HL-60 (cell line): ENCODE results near the gene DGKI.

Source experiments
- DNase-seq, 2 experiments: peaks; one replicate each; pipeline ENCODE4 v3.0.0-alpha.2; 2010 to 2020; ENCODE audit warnings: low read depth in 1 of 2, low spot score in 1 of 2
- H3K27ac ChIP-seq: fragments of 250-450 bp; sonication (Bioruptor Pico); replicated peaks from 2 replicates; pipeline ENCODE4 v1.5.1; 2020; ENCODE audit warnings: mild to moderate bottlenecking, moderate library complexity
- H3K27me3 ChIP-seq: fragments of 250-450 bp; sonication (Bioruptor Pico); 2 replicates; pipeline ENCODE4 v1.5.1; 2021; ENCODE audit warnings: mild to moderate bottlenecking, moderate library complexity; ENCODE audit not compliant: insufficient read depth, poor library complexity, severe bottlenecking
- H3K4me3 ChIP-seq: replicated peaks from 2 replicates; pipeline ENCODE4 v1.5.1; 2011; ENCODE audit warnings: mild to moderate bottlenecking, control low read depth, low read length; ENCODE audit not compliant: insufficient read depth
- GABPA ChIP-seq: IDR thresholded peaks from 2 replicates; pipeline ENCODE4 v1.6.1; 2012; ENCODE audit warnings: low read depth
- POLR2AphosphoS5 ChIP-seq: IDR thresholded peaks from 2 replicates; pipeline ENCODE4 v1.6.1; 2012; ENCODE audit warnings: low read depth
- SPI1 ChIP-seq: IDR thresholded peaks from 2 replicates; pipeline ENCODE4 v1.6.1; 2012; ENCODE audit warnings: low read depth, mild to moderate bottlenecking, borderline replicate concordance
- TF ChIP-seq, protein P1 (sequence below): IDR thresholded peaks from one replicate; pipeline ENCODE4 v1.5.1; 2011; ENCODE audit warnings: low read length, control low read depth, inconsistent platforms; ENCODE audit not compliant: insufficient read depth
- TF ChIP-seq, protein P2 (sequence below): IDR thresholded peaks from 2 replicates; pipeline ENCODE4 v1.6.1; 2012; ENCODE audit warnings: low read depth; ENCODE audit not compliant: insufficient replicate concordance

The DGKI gene

DNA sequence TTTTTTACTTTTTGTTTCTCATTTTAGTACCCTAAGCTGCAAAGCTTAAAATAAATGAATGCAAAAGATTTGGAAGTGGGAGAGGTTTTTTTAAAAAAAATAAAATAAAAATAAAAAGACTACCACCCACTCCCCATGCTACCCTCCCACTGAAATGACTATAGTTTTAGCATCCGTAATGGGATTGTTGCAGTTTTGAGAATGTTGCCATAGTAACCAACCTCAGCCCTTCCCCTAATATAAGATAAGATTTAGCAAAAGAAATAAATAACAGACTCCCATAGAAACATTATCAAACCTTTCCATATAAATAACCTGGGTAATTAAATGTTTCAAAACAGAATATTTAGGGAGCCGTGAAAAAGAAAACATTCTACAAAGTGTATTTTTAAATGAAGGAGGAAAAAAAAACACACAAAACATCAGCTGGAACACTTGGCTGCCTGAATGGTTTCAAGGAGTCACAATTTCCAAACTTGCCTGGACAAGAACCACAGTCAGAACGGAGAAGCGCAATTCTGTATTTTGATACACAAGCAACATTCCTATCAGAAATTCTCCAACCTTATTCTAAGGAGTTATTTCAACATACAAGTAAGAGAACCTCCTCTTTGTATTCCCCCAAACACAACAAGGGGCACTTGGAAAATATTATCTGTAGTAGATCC is 57.4 kb downstream of the DGKI start:
- TF ChIP-seq SPI1 (no peak), GABPA (no peak)
- TF ChIP-seq, protein P1, sequence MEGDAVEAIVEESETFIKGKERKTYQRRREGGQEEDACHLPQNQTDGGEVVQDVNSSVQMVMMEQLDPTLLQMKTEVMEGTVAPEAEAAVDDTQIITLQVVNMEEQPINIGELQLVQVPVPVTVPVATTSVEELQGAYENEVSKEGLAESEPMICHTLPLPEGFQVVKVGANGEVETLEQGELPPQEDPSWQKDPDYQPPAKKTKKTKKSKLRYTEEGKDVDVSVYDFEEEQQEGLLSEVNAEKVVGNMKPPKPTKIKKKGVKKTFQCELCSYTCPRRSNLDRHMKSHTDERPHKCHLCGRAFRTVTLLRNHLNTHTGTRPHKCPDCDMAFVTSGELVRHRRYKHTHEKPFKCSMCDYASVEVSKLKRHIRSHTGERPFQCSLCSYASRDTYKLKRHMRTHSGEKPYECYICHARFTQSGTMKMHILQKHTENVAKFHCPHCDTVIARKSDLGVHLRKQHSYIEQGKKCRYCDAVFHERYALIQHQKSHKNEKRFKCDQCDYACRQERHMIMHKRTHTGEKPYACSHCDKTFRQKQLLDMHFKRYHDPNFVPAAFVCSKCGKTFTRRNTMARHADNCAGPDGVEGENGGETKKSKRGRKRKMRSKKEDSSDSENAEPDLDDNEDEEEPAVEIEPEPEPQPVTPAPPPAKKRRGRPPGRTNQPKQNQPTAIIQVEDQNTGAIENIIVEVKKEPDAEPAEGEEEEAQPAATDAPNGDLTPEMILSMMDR: no peak
- no peak for DNase-seq
- no peak overlapping the region for H3K27ac ChIP-seq
- no peaks in the 10 kb centered on the region for H3K27me3 ChIP-seq
- H3K4me3 ChIP-seq: no peak overlapping the region

DNA sequence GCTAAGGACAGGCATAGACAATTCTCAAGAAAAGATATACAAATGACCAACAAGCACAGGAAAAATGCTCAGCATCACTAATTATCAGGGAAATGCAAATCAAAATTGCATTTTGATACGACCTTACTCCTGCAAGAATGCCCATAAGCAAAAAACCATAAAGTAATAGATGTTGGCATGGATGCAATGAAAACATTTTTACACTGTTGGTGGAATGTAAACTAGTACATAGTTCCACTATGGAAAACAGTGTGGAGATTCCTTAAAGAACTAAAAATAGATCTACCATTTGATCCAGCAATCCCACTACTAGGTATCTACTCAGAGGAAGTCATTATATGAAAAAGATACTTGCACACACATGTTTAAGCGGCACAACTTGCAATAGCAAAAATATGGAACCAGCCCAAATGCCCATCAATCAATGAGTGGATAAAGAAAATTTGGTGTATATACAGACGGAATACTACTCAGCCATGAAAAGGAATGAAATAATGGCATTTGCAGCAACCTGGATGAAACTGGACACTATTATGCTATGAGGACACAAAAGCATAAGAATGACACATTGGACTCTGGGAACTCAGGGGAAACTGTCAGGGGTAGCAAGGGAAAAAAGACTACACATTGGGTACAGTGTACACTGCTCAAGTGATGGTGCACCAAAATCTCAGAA is 59.3 kb downstream of the DGKI start:
- no peaks in the 10 kb centered on the region for H3K27me3 ChIP-seq
- H3K4me3 ChIP-seq: no peak overlapping the region
- H3K27ac ChIP-seq: no peak overlapping the region
- TF ChIP-seq GABPA (no peak), SPI1 (no peak), POLR2AphosphoS5 (no peak)
- TF ChIP-seq, protein P2, sequence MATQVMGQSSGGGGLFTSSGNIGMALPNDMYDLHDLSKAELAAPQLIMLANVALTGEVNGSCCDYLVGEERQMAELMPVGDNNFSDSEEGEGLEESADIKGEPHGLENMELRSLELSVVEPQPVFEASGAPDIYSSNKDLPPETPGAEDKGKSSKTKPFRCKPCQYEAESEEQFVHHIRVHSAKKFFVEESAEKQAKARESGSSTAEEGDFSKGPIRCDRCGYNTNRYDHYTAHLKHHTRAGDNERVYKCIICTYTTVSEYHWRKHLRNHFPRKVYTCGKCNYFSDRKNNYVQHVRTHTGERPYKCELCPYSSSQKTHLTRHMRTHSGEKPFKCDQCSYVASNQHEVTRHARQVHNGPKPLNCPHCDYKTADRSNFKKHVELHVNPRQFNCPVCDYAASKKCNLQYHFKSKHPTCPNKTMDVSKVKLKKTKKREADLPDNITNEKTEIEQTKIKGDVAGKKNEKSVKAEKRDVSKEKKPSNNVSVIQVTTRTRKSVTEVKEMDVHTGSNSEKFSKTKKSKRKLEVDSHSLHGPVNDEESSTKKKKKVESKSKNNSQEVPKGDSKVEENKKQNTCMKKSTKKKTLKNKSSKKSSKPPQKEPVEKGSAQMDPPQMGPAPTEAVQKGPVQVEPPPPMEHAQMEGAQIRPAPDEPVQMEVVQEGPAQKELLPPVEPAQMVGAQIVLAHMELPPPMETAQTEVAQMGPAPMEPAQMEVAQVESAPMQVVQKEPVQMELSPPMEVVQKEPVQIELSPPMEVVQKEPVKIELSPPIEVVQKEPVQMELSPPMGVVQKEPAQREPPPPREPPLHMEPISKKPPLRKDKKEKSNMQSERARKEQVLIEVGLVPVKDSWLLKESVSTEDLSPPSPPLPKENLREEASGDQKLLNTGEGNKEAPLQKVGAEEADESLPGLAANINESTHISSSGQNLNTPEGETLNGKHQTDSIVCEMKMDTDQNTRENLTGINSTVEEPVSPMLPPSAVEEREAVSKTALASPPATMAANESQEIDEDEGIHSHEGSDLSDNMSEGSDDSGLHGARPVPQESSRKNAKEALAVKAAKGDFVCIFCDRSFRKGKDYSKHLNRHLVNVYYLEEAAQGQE: no peak
- TF ChIP-seq, protein P1: no peak
- no peak for DNase-seq

DNA sequence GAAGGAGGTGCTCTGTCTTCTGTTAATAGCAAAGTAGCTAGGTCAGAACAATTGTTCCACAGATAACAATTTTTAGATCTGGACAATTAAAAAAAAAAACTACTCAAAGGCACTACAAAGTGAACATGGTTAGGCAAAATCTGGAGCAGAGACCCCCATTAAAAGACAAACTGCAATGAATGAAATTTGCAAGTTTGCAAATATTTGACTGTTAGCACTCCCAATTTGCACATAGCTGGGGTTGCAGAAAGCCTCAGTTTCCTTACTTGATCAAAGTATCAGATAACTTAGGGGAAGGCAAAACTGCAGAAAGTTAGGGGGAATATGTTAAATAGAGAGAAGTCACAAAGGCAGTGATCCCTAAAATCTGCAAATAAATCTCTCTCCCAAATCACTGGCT is 68.3 kb downstream of the DGKI start:
- Histone ChIP-seq H3K27me3 (no peaks in the 10 kb centered on the region), H3K27ac (no peak overlapping the region), H3K4me3 (no peak overlapping the region)
- TF ChIP-seq, protein P1: no peak
- TF ChIP-seq POLR2AphosphoS5: no peak
- no peak for TF ChIP-seq GABPA
- TF ChIP-seq, protein P2: no peak
- TF ChIP-seq SPI1: no peak
- no peak for DNase-seq
